Common myeloid progenitor, CD34-positive (primary cell): ENCODE data around the gene CTNNA2.

Source experiments
- CTCF ChIA-PET: fragments of 350-600 bp; sonication (Branson Sonifier 250); formaldehyde crosslinking; loops from one replicate; lab custom pipeline; 2021; ENCODE audit warnings: antibody characterized with exemption; lab: Charles Lee
- POLR2A ChIA-PET: fragments of 350-600 bp; sonication (Branson Sonifier 250); formaldehyde crosslinking; loops from one replicate; lab custom pipeline; 2021; ENCODE audit warnings: antibody characterized with exemption; lab: Charles Lee
- DNase-seq, 3 donors: peaks; one replicate each; pipeline versions ENCODE4 v3.0.0 to v3.0.0-alpha.2; 2013
- H3K27ac ChIP-seq, 2 experiments: 1 replicate in 1 of 2; 2 replicates in 1 of 2; pipeline ENCODE4 v1.7.0; 2013; ENCODE audit warnings: inconsistent platforms in 2 of 2, low read length in 2 of 2, mild to moderate bottlenecking in 2 of 2, low read depth in 1 of 2, moderate library complexity in 1 of 2; ENCODE audit not compliant: severe bottlenecking in 2 of 2, insufficient read depth in 1 of 2, poor library complexity in 1 of 2
- H3K27me3 ChIP-seq, 5 experiments: replicated peaks in 2 of 5; 1 replicate in 3 of 5; 2 replicates in 2 of 5; pipeline versions ENCODE4 v1.6.1 to v1.7.0; 2013; ENCODE audit warnings: low read length in 4 of 5, mild to moderate bottlenecking in 2 of 5, moderate library complexity in 2 of 5, inconsistent platforms in 1 of 5; ENCODE audit not compliant: insufficient read depth in 5 of 5, control insufficient read depth in 4 of 5
- H3K36me3 ChIP-seq, 4 experiments: 1 replicate in 2 of 4; 2 replicates in 2 of 4; pipeline versions ENCODE4 v1.6.1 to v1.7.0; 2013; ENCODE audit warnings: low read length in 3 of 4, control low read depth in 1 of 4, mild to moderate bottlenecking in 1 of 4; ENCODE audit not compliant: control insufficient read depth in 4 of 4, insufficient read depth in 4 of 4
- H3K4me1 ChIP-seq, 4 experiments: 1 replicate in 3 of 4; 2 replicates in 1 of 4; pipeline versions ENCODE4 v1.6.1 to v1.7.1; 2013; ENCODE audit warnings: low read length in 3 of 4, mild to moderate bottlenecking in 3 of 4, control low read depth in 1 of 4, inconsistent platforms in 1 of 4, moderate library complexity in 1 of 4; ENCODE audit not compliant: control insufficient read depth in 4 of 4, insufficient read depth in 4 of 4; ENCODE audit errors: control extremely low read depth in 1 of 4
- H3K4me3 ChIP-seq, 7 experiments: 1 replicate in 4 of 7; 2 replicates in 3 of 7; pipeline versions ENCODE4 v1.5.1 to v1.7.0; 2013; ENCODE audit warnings: mild to moderate bottlenecking in 7 of 7, low read length in 6 of 7, moderate library complexity in 6 of 7, inconsistent platforms in 2 of 7, low read depth in 2 of 7, control low read depth in 1 of 7; ENCODE audit not compliant: insufficient read depth in 4 of 7, control insufficient read depth in 1 of 7; ENCODE audit errors: extremely low read depth in 1 of 7
- H3K9me3 ChIP-seq, 5 experiments: 1 replicate in 4 of 5; 2 replicates in 1 of 5; pipeline versions ENCODE4 v1.6.1 to v1.7.1; 2013; ENCODE audit warnings: low read length in 4 of 5, mild to moderate bottlenecking in 2 of 5, inconsistent platforms in 1 of 5, low read depth in 1 of 5, moderate library complexity in 1 of 5; ENCODE audit not compliant: control insufficient read depth in 4 of 5, insufficient read depth in 2 of 5; ENCODE audit errors: control extremely low read depth in 1 of 5
- WGBS: methylation state at CpG from one replicate; pipeline ENCODE4 v1.1.5; 2013; ENCODE audit not compliant: insufficient coverage; 5-methylcytosine and 5-hydroxymethylcytosine counted together

CTNNA2 gene

DNA sequence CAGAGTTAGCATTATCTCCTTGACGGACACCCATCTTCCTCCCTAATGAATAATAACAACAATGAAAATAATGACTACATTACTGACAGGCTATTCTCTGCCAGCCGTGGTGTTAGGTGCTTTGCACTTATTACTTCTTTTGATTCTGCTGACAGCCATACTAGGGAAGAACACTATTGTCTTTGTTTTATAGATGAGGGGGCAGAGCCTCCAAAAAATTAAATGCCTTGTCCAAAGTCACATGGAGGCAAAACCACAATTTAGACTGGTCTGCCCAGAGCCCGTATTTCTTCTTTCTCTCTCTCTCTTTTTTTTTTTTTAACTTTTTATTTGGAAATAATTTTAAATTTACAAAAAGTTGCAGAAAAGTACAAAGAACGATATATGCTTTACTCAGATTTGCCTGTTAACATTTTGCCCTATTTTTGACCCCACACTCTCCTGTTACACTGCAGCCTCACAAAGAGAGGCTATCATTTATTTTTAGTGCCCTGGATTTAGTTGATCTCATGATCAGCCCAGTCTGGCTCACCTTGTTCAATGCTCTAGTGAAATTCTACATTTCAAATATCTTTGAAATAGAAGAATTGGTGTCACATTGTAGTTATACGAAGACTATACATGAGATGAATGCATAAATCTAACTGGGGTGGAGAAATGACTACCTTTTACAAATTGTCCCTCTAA lies 422.3 kb downstream of the CTNNA2 start:
- Histone ChIP-seq H3K27ac (no peak overlapping the region), H3K36me3 (no peaks in the 10 kb centered on the region), H3K9me3 (peaks cover 0 to 1% (median 0%) of the 10 kb centered on the region in 5 experiments), H3K4me3 (no peak overlapping the region), H3K27me3 (peaks cover 0 to 30% (median 7%) of the 10 kb centered on the region in 5 experiments), H3K4me1 (peaks cover 0 to 2% (median 0%) of the 10 kb centered on the region in 4 experiments)
- WGBS: 50% methylated on average over 1 of the region's 5 CpGs
- ChIA-PET CTCF (no interaction called here), POLR2A (no interaction called here)
- DNase-seq: no peak

DNA sequence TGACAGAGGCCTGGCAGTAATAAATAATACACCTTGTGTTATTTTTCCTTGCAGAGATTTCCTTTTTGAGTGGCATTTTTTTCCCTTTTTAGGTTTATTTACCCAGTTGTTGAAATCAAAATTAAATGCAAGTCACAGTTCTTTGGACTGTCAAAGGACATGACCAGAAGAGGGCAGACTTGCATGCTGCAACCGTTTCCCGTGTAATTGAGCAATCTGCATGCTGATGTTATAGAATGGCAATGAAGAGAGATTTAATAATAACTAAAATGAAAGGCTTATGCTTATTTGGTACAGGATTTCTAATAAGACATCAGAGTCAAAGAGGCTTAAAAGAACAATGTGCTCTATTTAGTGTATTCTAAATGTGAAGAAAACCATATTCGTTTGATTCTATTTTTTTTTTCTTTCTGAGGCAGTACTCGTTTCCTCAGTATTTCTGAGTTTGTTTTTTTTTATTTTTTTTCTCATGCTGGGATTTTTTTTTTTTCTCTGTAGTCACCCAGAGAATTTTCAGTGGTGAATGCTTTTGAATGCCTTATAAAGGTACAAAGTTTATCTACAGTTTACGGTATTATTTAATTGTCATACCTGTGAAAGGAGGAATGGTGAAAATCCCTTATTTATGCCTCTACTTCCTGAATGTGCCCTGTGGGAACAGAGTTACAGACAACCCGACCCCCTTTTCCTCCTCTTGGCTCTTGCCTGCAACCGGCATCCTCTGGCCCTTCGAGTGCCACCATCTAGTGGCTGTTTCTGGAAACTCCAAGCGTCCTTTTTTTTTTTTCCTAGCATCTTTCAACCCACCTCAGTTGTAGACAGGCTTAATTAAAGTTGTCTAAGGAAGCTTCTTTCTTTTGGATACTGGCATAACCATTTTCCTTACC lies 423.2 kb downstream of the CTNNA2 start:
- H3K4me1 ChIP-seq: peaks cover 0 to 2% (median 0%) of the 10 kb centered on the region in 4 experiments
- H3K4me3 ChIP-seq: no peak overlapping the region
- 0% methylated on average over 3 of the region's 9 CpGs for WGBS
- H3K36me3 ChIP-seq: no peaks in the 10 kb centered on the region
- POLR2A ChIA-PET: no interaction called here
- H3K9me3 ChIP-seq: no peaks in the 10 kb centered on the region
- peak; percentile 60 to 82 (median 79) for DNase-seq
- CTCF ChIA-PET: interaction anchor here (0.6 kb wide), 1 partner anchor 15 kb away, joined by 3 read pairs; no protein-coding TSS in a partner anchor
- no peak overlapping the region for H3K27ac ChIP-seq
- peaks cover 0 to 38% (median 7%) of the 10 kb centered on the region in 5 experiments for H3K27me3 ChIP-seq

DNA sequence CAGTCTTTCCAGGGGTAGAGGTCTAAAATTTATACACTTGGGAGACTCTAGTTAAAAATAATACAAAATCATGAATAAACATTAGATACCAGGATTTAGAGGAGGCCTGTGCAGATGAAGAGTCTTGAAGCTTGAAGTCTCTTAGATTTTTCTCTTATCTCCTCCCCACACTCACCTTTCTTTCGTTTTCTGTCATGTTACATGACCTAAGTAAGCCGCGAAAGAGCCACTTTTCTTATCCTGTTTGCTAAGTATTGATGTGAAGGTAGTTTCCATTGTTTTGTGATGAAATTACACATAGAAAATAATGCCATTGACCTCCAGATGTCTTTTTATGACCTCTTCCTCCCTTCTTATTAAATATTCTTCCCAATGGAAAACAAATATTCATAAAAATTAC lies 423.9 kb downstream of the CTNNA2 start:
- WGBS: no CpG with 5 or more reads among the region's 3 CpGs
- CTCF ChIA-PET: interaction anchor here (0.6 kb wide), 1 partner anchor 14 kb away, joined by 3 read pairs; no protein-coding TSS in a partner anchor
- POLR2A ChIA-PET: no interaction called here
- H3K9me3 ChIP-seq: no peaks in the 10 kb centered on the region
- no peak overlapping the region for H3K4me3 ChIP-seq
- H3K4me1 ChIP-seq: peaks cover 0 to 2% (median 0%) of the 10 kb centered on the region in 4 experiments
- H3K27ac ChIP-seq: no peak overlapping the region
- H3K36me3 ChIP-seq: no peaks in the 10 kb centered on the region
- H3K27me3 ChIP-seq: peaks cover 0 to 40% (median 7%) of the 10 kb centered on the region in 5 experiments
- DNase-seq: peak in 1 of 3 donors; percentile 2

DNA sequence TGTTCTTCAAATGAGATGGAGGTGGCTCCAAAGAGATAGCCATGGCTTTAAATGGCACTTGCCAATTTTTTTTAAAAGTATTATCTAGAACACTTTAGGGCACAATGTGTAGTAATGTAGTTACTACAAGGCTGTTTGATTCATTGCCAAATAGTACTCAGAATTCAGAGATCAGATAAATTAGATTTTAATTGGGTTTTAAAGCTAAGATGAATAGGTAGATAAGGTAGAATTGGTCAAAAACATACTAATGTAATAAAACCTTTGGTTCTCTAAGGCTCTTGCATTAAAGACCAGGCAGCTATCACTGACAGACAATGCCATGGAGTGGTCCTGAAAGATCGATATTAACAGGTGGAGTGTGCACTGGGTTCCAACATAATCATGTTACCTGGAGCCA lies 425.8 kb downstream of the CTNNA2 start:
- Histone ChIP-seq H3K4me1 (peaks cover 0 to 2% (median 0%) of the 10 kb centered on the region in 4 experiments), H3K27ac (no peak overlapping the region), H3K36me3 (no peaks in the 10 kb centered on the region), H3K9me3 (no peaks in the 10 kb centered on the region), H3K27me3 (peaks cover 0 to 36% (median 7%) of the 10 kb centered on the region in 5 experiments), H3K4me3 (no peak overlapping the region)
- DNase-seq: no peak
- POLR2A ChIA-PET: no interaction called here
- 100% methylated on average over 1 of the region's 1 CpG for WGBS
- CTCF ChIA-PET: interaction anchor here (0.9 kb wide), 1 partner anchor 12 kb away, joined by 3 read pairs; no protein-coding TSS in a partner anchor

GRCh38 chr2:79940364-79940763 lies 427.5 kb downstream of the CTNNA2 start:
- no CpG with 5 or more reads among the region's 2 CpGs for WGBS
- no peak overlapping the region for H3K4me3 ChIP-seq
- no peak for DNase-seq
- CTCF ChIA-PET: no interaction called here
- H3K9me3 ChIP-seq: no peaks in the 10 kb centered on the region
- POLR2A ChIA-PET: no interaction called here
- H3K36me3 ChIP-seq: no peaks in the 10 kb centered on the region
- H3K4me1 ChIP-seq: peaks cover 0 to 2% (median 0%) of the 10 kb centered on the region in 4 experiments
- no peak overlapping the region for H3K27ac ChIP-seq
- H3K27me3 ChIP-seq: peaks cover 0 to 27% (median 2%) of the 10 kb centered on the region in 5 experiments

DNA sequence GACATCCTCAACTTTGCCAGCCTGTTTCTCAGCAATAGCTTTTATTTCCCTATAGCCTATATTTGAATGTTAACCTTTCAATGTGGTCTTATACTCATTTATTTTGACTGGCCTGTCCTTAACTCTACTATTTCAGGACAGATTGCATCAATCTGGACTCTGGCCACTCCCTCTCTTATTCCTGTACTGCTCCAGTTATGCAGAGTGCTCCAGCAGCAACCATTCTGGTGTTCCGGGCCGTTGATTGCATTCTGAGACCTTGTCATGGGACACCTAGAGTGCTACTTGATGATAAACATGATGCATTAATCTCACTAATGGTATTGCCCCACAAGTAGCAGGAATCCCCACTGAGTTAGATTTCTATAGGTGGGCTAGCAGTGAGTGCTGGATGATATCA lies 428.3 kb downstream of the CTNNA2 start:
- no peak overlapping the region for H3K4me3 ChIP-seq
- H3K27me3 ChIP-seq: peaks cover 0 to 31% (median 2%) of the 10 kb centered on the region in 5 experiments
- no CpG with 5 or more reads among the region's 2 CpGs for WGBS
- no peaks in the 10 kb centered on the region for H3K9me3 ChIP-seq
- POLR2A ChIA-PET: no interaction called here
- CTCF ChIA-PET: no interaction called here
- peaks cover 0 to 1% (median 0%) of the 10 kb centered on the region in 4 experiments for H3K4me1 ChIP-seq
- no peak overlapping the region for H3K27ac ChIP-seq
- DNase-seq: no peak
- H3K36me3 ChIP-seq: no peaks in the 10 kb centered on the region
